Measurements from ENCODE around the gene COL5A1. TPM values are rescaled to one million over a fixed set of nuclear protein-coding genes. Genes with fewer than 3 reads are reported as not detected.

COL5A1 gene
- total RNA-seq, 1 experiment from 2014 or later: 9.5 TPM

GRCh38 chr9:134656334-134657006, 14.9 kb downstream of the COL5A1 start:
- no peak overlapping the region for H4K5ac ChIP-seq (ENCODE audit: insufficient read length, low read depth, low read length)
- no peak overlapping the region for H2BK5ac ChIP-seq (ENCODE audit: insufficient read length, low read length)
- H3K56ac ChIP-seq (ENCODE audit: insufficient read length, low read depth, low read length): no peak overlapping the region
- no peaks in the 10 kb centered on the region for H3K79me1 ChIP-seq (ENCODE audit: insufficient read depth, low read depth, low read length, poor library complexity, severe bottlenecking)
- H3K27ac ChIP-seq (ENCODE audit: insufficient read length, low read depth, low read length): no peak overlapping the region
- peaks cover 3% of the 10 kb centered on the region; the same call in 1 of the 2 replicates for H3K27me3 Mint-ChIP-seq (ENCODE audit: low read depth)
- H2BK20ac ChIP-seq (ENCODE audit: low read depth, low read length, poor library complexity, severe bottlenecking): no peak overlapping the region
- no peak overlapping the region for H3T11ph ChIP-seq (ENCODE audit: low read length)
- H3K79me2 ChIP-seq (ENCODE audit: insufficient read depth, low read length): no peaks in the 10 kb centered on the region
- H3K4me1 ChIP-seq (ENCODE audit: insufficient read depth, low read length): no peaks in the 10 kb centered on the region
- no peak overlapping the region for H3K4me3 Mint-ChIP-seq
- H3K4ac ChIP-seq (ENCODE audit: low read depth, low read length): no peak overlapping the region
- no peak overlapping the region for H4K8ac ChIP-seq (replicated peaks; ENCODE audit: insufficient read length, low read depth, low read length)
- peaks cover 9 to 17% of the 10 kb centered on the region in 2 experiments; a peak in 3 of 4 replicates for H3K4me1 Mint-ChIP-seq
- no peak overlapping the region for H3K23ac ChIP-seq (ENCODE audit: insufficient read length, low read depth, low read length)
- no peak for DNase-seq
- no peak overlapping the region for H3K27ac Mint-ChIP-seq
- no peak overlapping the region for H4K91ac ChIP-seq (ENCODE audit: insufficient read length, low read depth, low read length)
- peaks cover 4% of the 10 kb centered on the region for H3K9me3 ChIP-seq (ENCODE audit: control insufficient read depth, low read depth, low read length)
- H3K9me3 Mint-ChIP-seq: peaks cover 7 to 13% of the 10 kb centered on the region in 2 experiments; a peak in 4 of 5 replicates
- no peak overlapping the region for H3K4me2 ChIP-seq (ENCODE audit: insufficient read depth, insufficient read length, low read length)
- H4K20me1 ChIP-seq (ENCODE audit: control insufficient read depth, insufficient read depth, insufficient read length): no peaks in the 10 kb centered on the region
- H3K23me2 ChIP-seq (ENCODE audit: insufficient read length, low read depth, low read length, poor library complexity, severe bottlenecking): no peaks in the 10 kb centered on the region
- H3K14ac ChIP-seq (ENCODE audit: insufficient read depth, low read length): no peak overlapping the region
- H2BK12ac ChIP-seq (ENCODE audit: insufficient read length, low read depth, low read length): no peak overlapping the region
- H3K27me3 ChIP-seq (ENCODE audit: insufficient read depth, low read length): no peaks in the 10 kb centered on the region
- no peak overlapping the region for H2BK120ac ChIP-seq (ENCODE audit: low read depth, low read length, poor library complexity, severe bottlenecking)
- H2BK15ac ChIP-seq (ENCODE audit: low read depth, low read length): no peak overlapping the region
- no peak for TF ChIP-seq CTCF (conservative IDR thresholded peaks at IDR 0.05)
- H3K18ac ChIP-seq (ENCODE audit: insufficient read length, low read depth, low read length): no peak overlapping the region
- peaks cover 2 to 13% (median 7%) of the 10 kb centered on the region in 3 experiments; a peak in 6 of 7 replicates for H3K36me3 Mint-ChIP-seq (ENCODE audit: insufficient read depth in 1 of 3, low read depth in 3 of 3)
- H2AK5ac ChIP-seq (ENCODE audit: insufficient read length, low read length): no peak overlapping the region
- H2AFZ ChIP-seq (ENCODE audit: low read length): no peak overlapping the region
- H3K9ac ChIP-seq (ENCODE audit: extremely low read depth, insufficient read length, low read length): no peak overlapping the region
- WGBS (ENCODE audit: extremely low coverage, insufficient read length, low lambda C conversion rate): no CpG with 5 or more reads among the region's 12 CpGs
